22Rv1 (cell line): ENCODE data around the gene GPR171.

ENCODE experiments used
- H3K27ac ChIP-seq: fragments of 450-650 bp; 2 replicates; pipeline ENCODE4 v1.5.1; 2017
- ZFX ChIP-seq: fragments of 450-650 bp; IDR thresholded peaks from 2 replicates; pipeline ENCODE4 v1.6.1; 2017; ENCODE audit warnings: antibody characterized with exemption, borderline replicate concordance
- TF ChIP-seq, protein P1 (sequence below): fragments of 450-650 bp; IDR thresholded peaks from 2 replicates; pipeline ENCODE4 v1.5.1; 2017; ENCODE audit warnings: mild to moderate bottlenecking

Gene GPR171

GRCh38 chr3:151230646-151231045, 27.6 kb upstream of the GPR171 start:
- TF ChIP-seq, protein P1, sequence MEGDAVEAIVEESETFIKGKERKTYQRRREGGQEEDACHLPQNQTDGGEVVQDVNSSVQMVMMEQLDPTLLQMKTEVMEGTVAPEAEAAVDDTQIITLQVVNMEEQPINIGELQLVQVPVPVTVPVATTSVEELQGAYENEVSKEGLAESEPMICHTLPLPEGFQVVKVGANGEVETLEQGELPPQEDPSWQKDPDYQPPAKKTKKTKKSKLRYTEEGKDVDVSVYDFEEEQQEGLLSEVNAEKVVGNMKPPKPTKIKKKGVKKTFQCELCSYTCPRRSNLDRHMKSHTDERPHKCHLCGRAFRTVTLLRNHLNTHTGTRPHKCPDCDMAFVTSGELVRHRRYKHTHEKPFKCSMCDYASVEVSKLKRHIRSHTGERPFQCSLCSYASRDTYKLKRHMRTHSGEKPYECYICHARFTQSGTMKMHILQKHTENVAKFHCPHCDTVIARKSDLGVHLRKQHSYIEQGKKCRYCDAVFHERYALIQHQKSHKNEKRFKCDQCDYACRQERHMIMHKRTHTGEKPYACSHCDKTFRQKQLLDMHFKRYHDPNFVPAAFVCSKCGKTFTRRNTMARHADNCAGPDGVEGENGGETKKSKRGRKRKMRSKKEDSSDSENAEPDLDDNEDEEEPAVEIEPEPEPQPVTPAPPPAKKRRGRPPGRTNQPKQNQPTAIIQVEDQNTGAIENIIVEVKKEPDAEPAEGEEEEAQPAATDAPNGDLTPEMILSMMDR: no peak
- no peak for TF ChIP-seq ZFX
- no peak overlapping the region for H3K27ac ChIP-seq

GRCh38 chr3:151228666-151229040, 25.6 kb upstream of the GPR171 start:
- TF ChIP-seq, protein P1: no peak
- TF ChIP-seq ZFX: no peak
- H3K27ac ChIP-seq: no peak overlapping the region

- H3K27ac ChIP-seq: no peak overlapping the region
- TF ChIP-seq, protein P1: peak; percentile 87
- no peak for TF ChIP-seq ZFX
Observed at GRCh38 chr3:151227807-151228665, 25.0 kb upstream of the GPR171 start.

GRCh38 chr3:151227266-151227806, 24.3 kb upstream of the GPR171 start:
- H3K27ac ChIP-seq: no peak overlapping the region

GRCh38 chr3:151226825-151227224, 23.8 kb upstream of the GPR171 start:
- TF ChIP-seq, protein P1: no peak
- no peak for TF ChIP-seq ZFX
- no peak overlapping the region for H3K27ac ChIP-seq

More at GRCh38 chr3:151227266-151227806, 24.3 kb upstream of the GPR171 start:
- no peak for TF ChIP-seq ZFX
- TF ChIP-seq, protein P1: no peak

- no peak overlapping the region for H3K27ac ChIP-seq
- TF ChIP-seq, protein P1: no peak
Observed at GRCh38 chr3:151226088-151226563, 23.1 kb upstream of the GPR171 start.
